Panc1 (cell line): ENCODE results near the gene TNNC1. TPM values are rescaled to one million over a fixed set of nuclear protein-coding genes. Genes with fewer than 3 reads are reported as not detected.

Experiments used
- ATAC-seq: fragments of 200-7000 bp; cut with Tn5 transposase; 2 replicates; pipeline ENCODE4 v1.9.1; 2020; ENCODE audit warnings: mild to moderate bottlenecking, moderate library complexity
- BruUV-seq: library from RNA; stranded (reverse); fragments of 400-500 nt; replicated peaks from 2 replicates; lab custom pipeline; 2021; lab: Mats Ljungman, UMichigan
- CTCF ChIA-PET: fragments of 300-600 bp; sonication (Branson Sonifier 250); formaldehyde crosslinking; loops from one replicate; lab custom pipeline; 2022; ENCODE audit warnings: antibody characterized with exemption; lab: Charles Lee
- POLR2A ChIA-PET: fragments of 300-600 bp; sonication (Branson Sonifier 250); formaldehyde crosslinking; loops from one replicate; lab custom pipeline; 2022; ENCODE audit warnings: antibody characterized with exemption; lab: Charles Lee
- DNase-seq: peaks from one replicate; pipeline ENCODE4 v3.0.0-alpha.2; 2010; ENCODE audit warnings: low read depth, low spot score
- H3K27ac ChIP-seq: 2 replicates; pipeline ENCODE4 v1.5.1; 2011; ENCODE audit warnings: mild to moderate bottlenecking, low read length, inconsistent platforms
- H3K27me3 ChIP-seq: fragments of 200-500 bp; sonication (Bioruptor generic); 2 replicates; pipeline ENCODE4 v1.6.0; 2014; ENCODE audit warnings: low read length, inconsistent platforms; ENCODE audit not compliant: control insufficient read depth, insufficient read depth
- H3K36me3 ChIP-seq: fragments of 200-500 bp; sonication (Bioruptor generic); 2 replicates; pipeline ENCODE4 v1.5.1; 2014; ENCODE audit warnings: inconsistent platforms, mild to moderate bottlenecking, low read length, moderate library complexity; ENCODE audit not compliant: control insufficient read depth, insufficient read depth
- H3K4me1 ChIP-seq: 2 replicates; pipeline ENCODE4 v1.5.1; 2011; ENCODE audit warnings: inconsistent platforms, mild to moderate bottlenecking, low read length, moderate library complexity; ENCODE audit not compliant: control insufficient read depth, insufficient read depth
- H3K4me3 ChIP-seq, 2 experiments: 2 replicates each; pipeline ENCODE4 v1.5.1; 2011 to 2012; ENCODE audit warnings: low read depth in 2 of 2, low read length in 2 of 2, mild to moderate bottlenecking in 2 of 2, inconsistent platforms in 1 of 2, moderate library complexity in 1 of 2
- H3K9me3 ChIP-seq: fragments of 200-500 bp; sonication (Bioruptor generic); 2 replicates; pipeline ENCODE4 v1.5.1; 2014; ENCODE audit warnings: low read depth, mild to moderate bottlenecking, inconsistent platforms, low read length, moderate library complexity; ENCODE audit not compliant: control insufficient read depth, insufficient read depth
- POLR2AphosphoS5 ChIP-seq: IDR thresholded peaks from 2 replicates; pipeline ENCODE4 v1.6.1; 2012; ENCODE audit warnings: mild to moderate bottlenecking, low read depth, low read length, moderate library complexity
- REST ChIP-seq, 2 experiments: IDR thresholded peaks; 2 replicates each; pipeline ENCODE4 v1.6.1; 2011 to 2012; ENCODE audit warnings: low read depth in 2 of 2, control low read depth in 1 of 2, low read length in 1 of 2, mild to moderate bottlenecking in 1 of 2, moderate library complexity in 1 of 2; ENCODE audit not compliant: insufficient read depth in 1 of 2
- SIN3A ChIP-seq: IDR thresholded peaks from 2 replicates; pipeline ENCODE4 v1.6.1; 2012; ENCODE audit warnings: low read depth, mild to moderate bottlenecking, low read length, moderate library complexity, borderline replicate concordance; ENCODE audit not compliant: insufficient read depth
- TCF7L2 ChIP-seq: IDR thresholded peaks from 2 replicates; pipeline ENCODE4 v1.6.1; 2011; ENCODE audit warnings: mild to moderate bottlenecking, low read depth, low read length, inconsistent platforms
- in situ Hi-C: cut with HindIII; loops from 2 replicates; pipeline ENCODE4 v1.10.0; 2016; ENCODE audit warnings: low sequenced_read_pairs, low pct_unique_long_range_greater_than_20kb
- intact Hi-C: fragments of 100-400 bp; cut with micrococcal nuclease; formaldehyde crosslinking; loops from one replicate; pipeline ENCODE4 v1.10.0; 2022; ENCODE audit not compliant: unreplicated experiment
- total RNA-seq: library from RNA; stranded (reverse); gene quantifications from one replicate; pipeline ENCODE4 v1.2.1, GENCODE V29; 2021; ENCODE audit not compliant: unreplicated experiment
- TF ChIP-seq, protein P1 (sequence below): fragments of 450-650 bp; IDR thresholded peaks from 2 replicates; pipeline ENCODE4 v1.5.1; 2017; ENCODE audit warnings: mild to moderate bottlenecking

The TNNC1 gene
- total RNA-seq, 1 experiment from 2014 or later = 5.2 TPM

DNA sequence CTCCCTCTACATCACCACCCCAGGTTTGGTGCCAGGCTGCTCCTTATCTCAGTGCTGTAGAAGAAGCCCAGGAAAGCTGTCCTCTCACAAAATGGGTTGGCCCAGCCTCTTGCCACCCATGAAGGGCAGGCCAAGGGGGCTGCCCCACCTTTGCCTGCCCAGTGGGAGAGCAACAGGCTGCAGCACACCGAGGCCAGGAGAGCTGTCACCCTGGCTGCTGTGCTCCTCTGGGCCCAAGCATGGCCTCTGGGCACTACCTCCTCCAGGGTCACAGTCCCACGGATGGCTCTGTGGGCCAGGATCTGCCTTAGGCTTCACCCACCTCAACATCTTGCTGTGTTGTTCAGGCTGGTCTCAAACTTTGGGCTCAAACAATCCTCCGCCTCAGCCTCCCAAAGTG, 34.9 kb upstream of the TNNC1 start:
- TF ChIP-seq POLR2AphosphoS5 (no peak), REST (IDR thresholded peaks at IDR 0.05; ENCODE audit: insufficient read depth in 1 of 2, low read depth in 2 of 2, low read length in 1 of 2) (no peak), SIN3A (no peak), TCF7L2 (no peak)
- TF ChIP-seq, protein P1, sequence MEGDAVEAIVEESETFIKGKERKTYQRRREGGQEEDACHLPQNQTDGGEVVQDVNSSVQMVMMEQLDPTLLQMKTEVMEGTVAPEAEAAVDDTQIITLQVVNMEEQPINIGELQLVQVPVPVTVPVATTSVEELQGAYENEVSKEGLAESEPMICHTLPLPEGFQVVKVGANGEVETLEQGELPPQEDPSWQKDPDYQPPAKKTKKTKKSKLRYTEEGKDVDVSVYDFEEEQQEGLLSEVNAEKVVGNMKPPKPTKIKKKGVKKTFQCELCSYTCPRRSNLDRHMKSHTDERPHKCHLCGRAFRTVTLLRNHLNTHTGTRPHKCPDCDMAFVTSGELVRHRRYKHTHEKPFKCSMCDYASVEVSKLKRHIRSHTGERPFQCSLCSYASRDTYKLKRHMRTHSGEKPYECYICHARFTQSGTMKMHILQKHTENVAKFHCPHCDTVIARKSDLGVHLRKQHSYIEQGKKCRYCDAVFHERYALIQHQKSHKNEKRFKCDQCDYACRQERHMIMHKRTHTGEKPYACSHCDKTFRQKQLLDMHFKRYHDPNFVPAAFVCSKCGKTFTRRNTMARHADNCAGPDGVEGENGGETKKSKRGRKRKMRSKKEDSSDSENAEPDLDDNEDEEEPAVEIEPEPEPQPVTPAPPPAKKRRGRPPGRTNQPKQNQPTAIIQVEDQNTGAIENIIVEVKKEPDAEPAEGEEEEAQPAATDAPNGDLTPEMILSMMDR = no peak
- intact Hi-C loops = no loop called here
- CTCF ChIA-PET = no interaction called here

GRCh38 chr3:52487788-52488691, 34.2 kb upstream of the TNNC1 start:
- no peak for ATAC-seq
- intact Hi-C loops = no loop called here
- in situ Hi-C loops = no loop called here
- no peak for TF ChIP-seq SIN3A
- no peak for TF ChIP-seq POLR2AphosphoS5
- TF ChIP-seq, protein P1 = no peak
- no peak overlapping the region for H3K27ac ChIP-seq
- no TSS peak for BruUV-seq
- no peaks in the 10 kb centered on the region for H3K4me1 ChIP-seq
- no peaks in the 10 kb centered on the region for H3K9me3 ChIP-seq
- H3K4me3 ChIP-seq = no peak overlapping the region
- no peaks in the 10 kb centered on the region for H3K27me3 ChIP-seq
- ChIA-PET CTCF (no interaction called here), POLR2A (no interaction called here)
- DNase-seq = no peak
- H3K36me3 ChIP-seq = no peaks in the 10 kb centered on the region

More for the DNA sequence above, 34.9 kb upstream of the TNNC1 start:
- Histone ChIP-seq H3K27me3 (no peaks in the 10 kb centered on the region), H3K27ac (no peak overlapping the region), H3K9me3 (no peaks in the 10 kb centered on the region), H3K4me1 (no peaks in the 10 kb centered on the region), H3K36me3 (no peaks in the 10 kb centered on the region), H3K4me3 (no peak overlapping the region)
- POLR2A ChIA-PET = no interaction called here
- ATAC-seq (no peak), DNase-seq (no peak)
- in situ Hi-C loops = no loop called here
- no TSS peak for BruUV-seq
